Chondrocyte (in vitro differentiated cells): ENCODE data around the gene FBXO36. TPM values are rescaled to one million over a fixed set of nuclear protein-coding genes. Genes with fewer than 3 reads are reported as not detected.
"Not testable (repeated sequence)": the region's sequence is repeated elsewhere in the genome, so short reads cannot be mapped to it uniquely, and the experiment has no call there.

Experiments used
- DNase-seq: peaks from one replicate; pipeline ENCODE4 v3.0.0; 2021; ENCODE audit warnings: mixed read lengths, low spot score
- H3K27ac Mint-ChIP-seq: one replicate; pipeline ENCODE4 v1.8.0; 2021; ENCODE audit warnings: mild to moderate bottlenecking, moderate library complexity, mixed read lengths; ENCODE audit not compliant: unreplicated experiment
- H3K27me3 Mint-ChIP-seq: 2 replicates; pipeline ENCODE4 v1.8.0; 2021; ENCODE audit warnings: low read depth, mixed read lengths
- H3K36me3 Mint-ChIP-seq: 2 replicates; pipeline ENCODE4 v1.8.0; 2021; ENCODE audit warnings: low read depth, mixed read lengths
- H3K4me1 Mint-ChIP-seq: 2 replicates; pipeline ENCODE4 v1.8.0; 2021; ENCODE audit warnings: low read depth, mild to moderate bottlenecking, mixed read lengths
- H3K4me3 Mint-ChIP-seq: one replicate; pipeline ENCODE4 v1.8.0; 2021; ENCODE audit warnings: mild to moderate bottlenecking, moderate library complexity, mixed read lengths; ENCODE audit not compliant: unreplicated experiment
- H3K9me3 Mint-ChIP-seq: 2 replicates; pipeline ENCODE4 v1.8.0; 2021; ENCODE audit warnings: low read depth, mixed read lengths
- total RNA-seq: library from RNA; stranded (reverse); gene quantifications from 3 replicates; pipeline ENCODE4 v1.2.1, GENCODE V29; 2021
- TF ChIP-seq, protein P1 (sequence below): fragments of 200-600 bp; sonication (generic); IDR thresholded peaks from 2 replicates; pipeline ENCODE4 v1.5.0; 2021; ENCODE audit warnings: antibody characterized with exemption, mild to moderate bottlenecking, moderate library complexity

FBXO36 gene
- total RNA-seq, 1 donor from 2014 or later: 3.0 TPM

DNA sequence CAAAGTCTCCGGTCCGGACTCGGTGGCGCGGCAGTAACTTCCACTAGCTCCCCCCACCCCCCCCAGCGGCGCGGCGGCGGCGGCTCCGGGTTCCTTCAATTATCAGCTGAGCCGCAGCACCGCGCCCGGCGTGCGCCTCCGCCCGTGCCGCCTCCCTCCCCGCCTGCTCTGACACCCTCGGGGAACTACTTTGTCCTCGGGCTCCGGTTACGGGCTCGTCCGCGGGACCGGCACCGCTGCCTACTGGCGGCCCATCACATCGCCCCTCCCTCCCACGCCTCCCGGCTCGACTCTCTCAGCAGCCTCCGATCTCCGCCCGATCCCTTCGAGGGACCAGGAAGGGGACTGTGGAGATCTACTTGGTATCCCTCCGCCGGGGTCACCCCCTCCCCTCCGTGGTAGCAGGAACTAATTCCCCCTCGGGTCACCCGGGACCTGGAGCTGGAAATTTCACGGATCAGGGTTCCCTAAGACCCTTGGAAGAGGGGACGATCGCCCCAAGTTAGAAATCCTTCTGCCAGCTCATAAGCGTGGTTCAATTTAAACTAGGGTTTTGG, 333 bp upstream of the FBXO36 start, which contains the start of gene TRIP12:
Gene TRIP12 (minus strand): TSS at position 118 of the 557 bp plus-strand sequence. CDS start 41,930 bp downstream, outside the sequence.
- peaks cover 46% of the 10 kb centered on the region for H3K4me1 Mint-ChIP-seq
- TF ChIP-seq, protein P1, sequence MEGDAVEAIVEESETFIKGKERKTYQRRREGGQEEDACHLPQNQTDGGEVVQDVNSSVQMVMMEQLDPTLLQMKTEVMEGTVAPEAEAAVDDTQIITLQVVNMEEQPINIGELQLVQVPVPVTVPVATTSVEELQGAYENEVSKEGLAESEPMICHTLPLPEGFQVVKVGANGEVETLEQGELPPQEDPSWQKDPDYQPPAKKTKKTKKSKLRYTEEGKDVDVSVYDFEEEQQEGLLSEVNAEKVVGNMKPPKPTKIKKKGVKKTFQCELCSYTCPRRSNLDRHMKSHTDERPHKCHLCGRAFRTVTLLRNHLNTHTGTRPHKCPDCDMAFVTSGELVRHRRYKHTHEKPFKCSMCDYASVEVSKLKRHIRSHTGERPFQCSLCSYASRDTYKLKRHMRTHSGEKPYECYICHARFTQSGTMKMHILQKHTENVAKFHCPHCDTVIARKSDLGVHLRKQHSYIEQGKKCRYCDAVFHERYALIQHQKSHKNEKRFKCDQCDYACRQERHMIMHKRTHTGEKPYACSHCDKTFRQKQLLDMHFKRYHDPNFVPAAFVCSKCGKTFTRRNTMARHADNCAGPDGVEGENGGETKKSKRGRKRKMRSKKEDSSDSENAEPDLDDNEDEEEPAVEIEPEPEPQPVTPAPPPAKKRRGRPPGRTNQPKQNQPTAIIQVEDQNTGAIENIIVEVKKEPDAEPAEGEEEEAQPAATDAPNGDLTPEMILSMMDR: no peak
- H3K27me3 Mint-ChIP-seq: no peaks in the 10 kb centered on the region
- peak within 1 kb of the TSS; percentile 100 for H3K4me3 Mint-ChIP-seq
- H3K36me3 Mint-ChIP-seq: peaks cover 7% of the 10 kb centered on the region
- H3K27ac Mint-ChIP-seq: peak within 1 kb of the TSS; percentile 100
- peak; percentile 99 for DNase-seq
- no peaks in the 10 kb centered on the region for H3K9me3 Mint-ChIP-seq

DNA sequence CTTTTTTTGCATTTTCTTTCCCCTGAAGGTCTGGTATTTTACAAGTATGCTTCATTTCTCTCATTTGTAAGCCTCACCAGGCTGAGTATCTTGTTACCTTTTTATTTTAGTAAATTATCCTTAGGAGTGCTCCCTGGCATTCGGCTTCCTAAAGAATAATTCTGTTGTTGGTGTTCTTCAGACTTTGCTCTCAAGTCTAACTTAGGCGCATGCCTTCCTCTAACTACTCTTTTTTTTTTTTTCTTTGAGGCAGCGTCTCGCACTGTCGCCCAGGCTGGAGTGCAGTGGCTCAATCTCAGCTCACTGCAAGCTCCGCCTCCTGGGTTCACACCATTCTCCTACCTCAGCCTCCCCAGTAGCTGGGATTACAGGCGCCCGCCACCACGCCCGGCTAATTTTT, 2.2 kb downstream of the FBXO36 start:
- not testable (repeated sequence) for H3K9me3 Mint-ChIP-seq, H3K36me3 Mint-ChIP-seq, H3K27ac Mint-ChIP-seq, H3K4me3 Mint-ChIP-seq, DNase-seq, H3K27me3 Mint-ChIP-seq
- peaks cover 46% of the 10 kb centered on the region for H3K4me1 Mint-ChIP-seq

DNA sequence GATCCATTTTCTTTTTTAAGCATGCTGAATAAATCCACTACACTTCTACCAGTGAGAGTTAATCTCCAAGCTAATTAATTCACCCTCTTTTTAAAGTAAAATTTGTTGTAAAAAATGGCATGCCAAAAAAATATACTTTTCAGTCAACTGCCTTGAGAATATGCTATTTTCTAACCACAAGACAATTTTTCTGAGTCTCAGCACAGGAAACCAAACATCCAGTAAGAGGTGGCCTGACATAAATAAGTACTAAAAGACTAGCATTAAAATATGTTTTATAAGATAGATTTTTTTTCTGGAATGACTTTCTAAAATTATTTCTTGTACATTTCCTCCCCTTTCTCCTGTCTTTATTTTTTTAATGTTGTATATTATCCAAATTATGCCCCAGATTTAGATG, 2.9 kb downstream of the FBXO36 start:
- DNase-seq: no peak
- Mint-ChIP-seq H3K4me1 (peaks cover 39% of the 10 kb centered on the region), H3K4me3 (no peak overlapping the region), H3K9me3 (no peaks in the 10 kb centered on the region), H3K27ac (peak overlapping the region; percentile 73), H3K36me3 (peaks cover 2% of the 10 kb centered on the region), H3K27me3 (no peaks in the 10 kb centered on the region)
- TF ChIP-seq, protein P1: no peak

DNA sequence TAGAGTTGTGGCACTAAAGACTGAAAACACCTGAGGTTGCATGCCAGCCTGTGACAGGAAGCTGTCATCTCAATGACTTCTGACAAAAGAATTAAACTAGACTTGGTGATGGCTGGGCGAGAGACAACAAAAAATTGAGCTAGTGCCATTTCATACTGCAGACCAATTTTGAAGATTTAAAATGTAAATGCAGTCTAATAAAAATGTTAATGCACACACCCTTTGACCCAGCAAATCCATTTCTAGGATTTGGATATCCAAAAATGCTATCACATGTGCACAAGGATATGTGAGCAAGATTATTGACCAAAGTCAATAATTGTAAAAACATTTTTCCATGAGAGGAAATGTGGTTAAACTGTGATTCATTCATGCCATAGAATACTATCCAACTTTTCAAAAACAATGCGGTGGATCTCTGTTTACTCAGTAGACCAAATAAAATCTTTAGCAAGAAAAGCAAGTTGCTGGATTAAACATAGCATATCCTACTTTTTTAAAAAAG, 5.6 kb downstream of the FBXO36 start:
- DNase-seq: no peak

DNA sequence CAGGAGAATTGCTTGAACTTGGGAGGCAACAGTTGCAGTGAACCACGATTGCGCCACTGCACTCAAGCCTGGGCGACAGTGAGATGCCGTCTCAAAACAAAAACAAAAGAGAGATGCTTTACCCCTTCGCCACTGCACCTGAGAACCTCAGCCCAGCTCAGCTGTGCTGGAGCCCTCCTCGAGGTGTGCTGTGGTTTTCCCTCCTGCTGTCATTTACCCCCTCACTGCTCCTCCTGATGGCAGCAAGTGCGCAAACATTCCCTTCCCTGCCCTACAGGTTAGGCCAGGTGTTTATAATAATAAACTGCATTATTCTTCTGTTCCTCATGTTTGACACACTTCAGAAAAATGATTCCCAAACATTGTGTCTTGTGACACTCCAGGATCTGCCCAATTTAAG, 8.4 kb downstream of the FBXO36 start:
- H3K36me3 Mint-ChIP-seq: peaks cover 3% of the 10 kb centered on the region
- H3K4me3 Mint-ChIP-seq: no peak overlapping the region
- no peak overlapping the region for H3K27ac Mint-ChIP-seq
- peaks cover 3% of the 10 kb centered on the region for H3K9me3 Mint-ChIP-seq
- TF ChIP-seq, protein P1: no peak
- peaks cover 21% of the 10 kb centered on the region for H3K4me1 Mint-ChIP-seq
- no peak for DNase-seq
- no peaks in the 10 kb centered on the region for H3K27me3 Mint-ChIP-seq

More for the DNA sequence above, 5.6 kb downstream of the FBXO36 start:
- Mint-ChIP-seq H3K4me1 (peaks cover 34% of the 10 kb centered on the region), H3K27me3 (no peaks in the 10 kb centered on the region), H3K4me3 (no peak overlapping the region), H3K27ac (no peak overlapping the region), H3K36me3 (no peaks in the 10 kb centered on the region), H3K9me3 (no peaks in the 10 kb centered on the region)
- TF ChIP-seq, protein P1: no peak

DNA sequence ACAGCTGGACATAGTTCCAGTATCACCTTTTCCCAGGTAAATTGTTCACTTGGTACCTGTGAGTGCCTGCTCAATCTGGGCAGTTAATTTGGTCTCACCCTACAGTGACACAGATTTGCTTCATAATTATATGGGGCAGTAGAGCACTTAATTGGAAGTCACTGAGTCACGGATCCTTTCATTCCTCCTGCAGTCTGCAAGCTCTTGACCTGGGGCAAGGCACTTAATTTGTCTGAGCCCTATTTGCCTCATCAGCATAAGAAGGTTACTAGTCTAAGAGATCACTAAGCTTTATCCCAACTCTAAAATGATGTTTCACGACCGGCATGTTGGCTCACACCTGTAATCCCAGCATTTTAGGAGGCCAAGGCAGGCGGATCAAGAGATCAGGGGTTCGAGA, 8.9 kb downstream of the FBXO36 start:
- H3K4me3 Mint-ChIP-seq: no peak overlapping the region
- peaks cover 20% of the 10 kb centered on the region for H3K4me1 Mint-ChIP-seq
- TF ChIP-seq, protein P1: no peak
- peaks cover 3% of the 10 kb centered on the region for H3K9me3 Mint-ChIP-seq
- peaks cover 4% of the 10 kb centered on the region for H3K36me3 Mint-ChIP-seq
- no peak for DNase-seq
- no peak overlapping the region for H3K27ac Mint-ChIP-seq
- no peaks in the 10 kb centered on the region for H3K27me3 Mint-ChIP-seq
